Gastrocnemius medialis (tissue), 4 donors: ENCODE data around the gene PACSIN1.

Source experiments
- CTCF ChIP-seq, 5 experiments: fragments of 450-650 bp in 3 of 5; fragments of 200-600 bp in 2 of 5; sonication (generic) in 2 of 5; IDR thresholded peaks in 4 of 5; conservative IDR thresholded peaks in 1 of 5; 1 replicate in 4 of 5; 2 replicates in 1 of 5; pipeline ENCODE4 v1.5.1; 2016 to 2019; ENCODE audit warnings: antibody characterized with exemption in 5 of 5, mild to moderate bottlenecking in 3 of 5, moderate library complexity in 3 of 5
- POLR2A ChIP-seq, 2 donors: fragments of 450-650 bp; IDR thresholded peaks; one replicate each; pipeline ENCODE4 v1.6.1; 2017; ENCODE audit warnings: antibody characterized with exemption in 2 of 2, mild to moderate bottlenecking in 2 of 2, moderate library complexity in 2 of 2

GRCh38 chr6:34536959-34537848 is 71.3 kb downstream of the PACSIN1 start:
- TF ChIP-seq CTCF (IDR thresholded peaks at IDR 0.05 in 4 of 5, conservative IDR thresholded peaks at IDR 0.05 in 1 of 5) (no peak), POLR2A (IDR thresholded peaks at IDR 0.05) (no peak)
